H1 (cell line): ENCODE results near the gene PANX1. TPM values are rescaled to one million over a fixed set of nuclear protein-coding genes. Genes with fewer than 3 reads are reported as not detected.

Experiments used
- CHD7 ChIP-seq: fragments of 300-600 bp; sonication (generic); IDR thresholded peaks from 2 replicates; pipeline ENCODE4 v1.7.1; 2012; ENCODE audit warnings: low read length, moderate library complexity, mild to moderate bottlenecking, inconsistent platforms; ENCODE audit not compliant: insufficient replicate concordance
- JUN ChIP-seq: IDR thresholded peaks from 2 replicates; pipeline ENCODE4 v1.6.1; 2011; ENCODE audit warnings: low read depth, mild to moderate bottlenecking, improper control_type of control experiment, low read length
- JUND ChIP-seq: IDR thresholded peaks from 2 replicates; pipeline ENCODE4 v1.6.1; 2011; ENCODE audit warnings: mild to moderate bottlenecking, improper control_type of control experiment, low read length
- KDM5A ChIP-seq: fragments of 200-600 bp; IDR thresholded peaks from 2 replicates; pipeline ENCODE4 v1.7.1; 2012; ENCODE audit warnings: mild to moderate bottlenecking, low read length, inconsistent platforms, mixed read lengths
- RAD21 ChIP-seq, 2 experiments: IDR thresholded peaks in 1 of 2; conservative IDR thresholded peaks in 1 of 2; 2 replicates each; pipeline ENCODE4 v1.6.1; 2011; ENCODE audit warnings: low read depth in 2 of 2, low read length in 2 of 2, improper control_type of control experiment in 1 of 2, inconsistent platforms in 1 of 2, mild to moderate bottlenecking in 1 of 2, moderate library complexity in 1 of 2
- TAF7 ChIP-seq: optimal IDR thresholded peaks from 2 replicates; pipeline ENCODE3; 2011; ENCODE audit warnings: low read depth, mild to moderate bottlenecking, inconsistent platforms, low read length, moderate library complexity, borderline replicate concordance
- TBP ChIP-seq: IDR thresholded peaks from 2 replicates; pipeline ENCODE4 v1.6.1; 2011; ENCODE audit warnings: low read depth, low read length, improper control_type of control experiment
- polyA plus RNA-seq, 7 experiments: library from polyadenylated mRNA; depleted of rRNA in 3 of 7; stranded (reverse) in 5 of 7; unstranded in 2 of 7; fragments of >200 nt in 5 of 7; fragments of 200-250 nt in 2 of 7; gene quantifications; 1 replicate in 5 of 7; 2 replicates in 1 of 7; 4 replicates in 1 of 7; pipeline versions ENCODE4 v1.2.1 to v1.2.3, GENCODE V29; 2011 to 2013; ENCODE audit warnings: missing spikeins in 2 of 7, mixed read lengths in 2 of 7
- total RNA-seq: library from RNA; stranded (reverse); fragmentation: NEBNext Ultra II Directional; extraction: Animal tissue kit (Norgen Biotek cat#: 25700); gene quantifications from 2 replicates; pipeline ENCODE4 v1.2.1, GENCODE V29; 2021

Gene PANX1
- total and polyA plus RNA-seq, 2 of the 8 experiments (the other 6 are each of a cell fraction or from before 2014, with no cell fraction given): 15.9 to 35.2 TPM

GRCh38 chr11:94134651-94135512, 6.2 kb downstream of the PANX1 start (continued):
- TF ChIP-seq CHD7: no peak
- no peak for TF ChIP-seq JUND
- TF ChIP-seq JUN: no peak
- no peak for TF ChIP-seq TAF7
- TF ChIP-seq KDM5A: no peak
- no peak for TF ChIP-seq RAD21 (IDR thresholded peaks at IDR 0.05 in 1 of 2, conservative IDR thresholded peaks at IDR 0.05 in 1 of 2; ENCODE audit: low read depth in 2 of 2, low read length in 2 of 2)
- no peak for TF ChIP-seq TBP
